BLaER1 treated with 17β-estradiol and CSF1 and Interleukin-3, amounts not matched to agents 10 nM and 100 nM (cell line): ENCODE data around the gene NEDD4L.
"Not testable (repeated sequence)": the region's sequence is repeated elsewhere in the genome, so short reads cannot be mapped to it uniquely, and the experiment has no call there.

Source experiments
- H3K27ac ChIP-seq, 11 experiments: shearing (Covaris generic); formaldehyde crosslinking; 2 replicates each; pipeline ENCODE4 v1.8.1; 2022
- H3K27me3 ChIP-seq, 11 experiments: shearing (Covaris generic); formaldehyde crosslinking; 2 replicates each; pipeline ENCODE4 v1.8.1; 2022
- H3K36me3 ChIP-seq, 11 experiments: shearing (Covaris generic); formaldehyde crosslinking; 2 replicates each; pipeline ENCODE4 v1.8.1; 2022
- H3K4me1 ChIP-seq, 10 experiments: shearing (Covaris generic); formaldehyde crosslinking; 2 replicates each; pipeline ENCODE4 v1.8.1; 2022
- H3K4me2 ChIP-seq, 11 experiments: shearing (Covaris generic); formaldehyde crosslinking; 2 replicates each; pipeline ENCODE4 v1.8.1; 2022
- H3K4me3 ChIP-seq, 10 experiments: shearing (Covaris generic); formaldehyde crosslinking; 2 replicates each; pipeline ENCODE4 v1.8.1; 2022
- H3K9ac ChIP-seq, 11 experiments: shearing (Covaris generic); formaldehyde crosslinking; 2 replicates each; pipeline ENCODE4 v1.8.1; 2022
- H3K9me3 ChIP-seq, 11 experiments: shearing (Covaris generic); formaldehyde crosslinking; replicated peaks in 1 of 11; 2 replicates each; pipeline ENCODE4 v1.8.1; 2022
- H4K20me1 ChIP-seq, 11 experiments: shearing (Covaris generic); formaldehyde crosslinking; 2 replicates each; pipeline ENCODE4 v1.8.1; 2022
- Cebpa-rat ChIP-seq, 11 experiments: shearing (Covaris generic); IDR thresholded peaks; 2 replicates each; pipeline ENCODE4 v1.8.1; 2022

The NEDD4L gene

GRCh38 chr18:58043491-58044369 is at the start of gene NEDD4L:
TSS of gene NEDD4L (plus strand) at chr18:58044226. CDS start at chr18:58044661, 435 bp downstream.
- peaks cover 0 to 43% (median 11%) of the 10 kb centered on the region in 11 experiments; a peak in 13 of 22 replicates for H4K20me1 ChIP-seq
- peak within 1 kb of the TSS in 10 of 11 experiments; percentile 62 to 89 (median 80); a peak in 20 of 22 replicates for H3K27ac ChIP-seq
- no peak for TF ChIP-seq Cebpa-rat (IDR thresholded peaks at IDR 0.05)
- H3K9me3 ChIP-seq: no peaks in the 10 kb centered on the region
- H3K36me3 ChIP-seq: no peaks in the 10 kb centered on the region
- H3K4me1 ChIP-seq: peaks cover 20 to 46% (median 36%) of the 10 kb centered on the region in 10 experiments
- peak within 1 kb of the TSS; percentile 83 to 99 (median 96) for H3K4me2 ChIP-seq
- H3K9ac ChIP-seq: peak within 1 kb of the TSS; percentile 78 to 94 (median 83)
- H3K4me3 ChIP-seq: peak within 1 kb of the TSS; percentile 79 to 99 (median 97)
- H3K27me3 ChIP-seq: no peaks in the 10 kb centered on the region; a peak in 1 of 22 replicates

DNA sequence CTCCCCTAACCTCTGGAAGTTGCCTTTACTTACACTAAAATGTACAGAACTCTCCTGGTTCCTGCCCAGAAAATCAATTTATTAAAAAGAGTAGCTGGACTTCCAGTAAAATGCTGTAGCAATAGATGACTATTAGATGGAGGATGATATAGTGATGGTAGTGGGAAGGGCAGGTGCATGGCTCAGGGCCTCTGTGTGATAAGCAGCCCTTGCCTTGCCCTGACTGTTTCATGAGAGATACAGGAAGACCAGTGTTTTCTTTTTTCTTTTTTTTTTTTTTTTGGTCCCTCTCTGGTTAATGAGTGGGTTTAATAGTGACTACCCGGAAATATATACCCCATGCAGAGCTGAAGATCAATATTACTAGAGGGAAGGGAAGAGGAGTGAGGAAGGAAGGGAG is 48.7 kb upstream of the NEDD4L start:
- Histone ChIP-seq H3K4me2 (peak overlapping the region in 8 of 11 experiments; percentile 15 to 53 (median 31); a peak in 10 of 22 replicates), H3K27ac (no peak overlapping the region), H3K27me3 (no peaks in the 10 kb centered on the region), H3K36me3 (no peaks in the 10 kb centered on the region), H3K9ac (no peak overlapping the region), H4K20me1 (no peaks in the 10 kb centered on the region), H3K9me3 (no peaks in the 10 kb centered on the region), H3K4me1 (peaks cover 0 to 13% (median 4%) of the 10 kb centered on the region in 10 experiments; a peak in 9 of 20 replicates), H3K4me3 (no peak overlapping the region)
- TF ChIP-seq Cebpa-rat (IDR thresholded peaks at IDR 0.05): no peak

DNA sequence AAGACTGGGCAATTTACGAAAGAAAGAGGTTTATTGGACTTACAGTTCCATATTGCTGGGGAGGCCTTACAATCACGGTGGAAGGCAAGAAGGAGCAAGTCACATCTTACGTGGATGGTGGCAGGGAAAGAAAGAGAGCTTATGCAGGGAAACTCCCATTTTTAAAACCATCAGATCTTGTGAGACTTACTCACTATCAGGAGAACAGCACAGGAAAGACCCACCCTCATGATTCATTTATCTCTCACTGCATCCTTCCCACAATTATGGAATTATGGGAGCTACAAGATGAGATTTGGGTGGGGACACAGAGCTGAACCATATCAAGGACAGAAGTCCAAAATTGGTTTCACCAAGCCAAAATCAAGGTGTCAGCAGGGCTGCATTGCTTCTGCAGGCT is 47.1 kb upstream of the NEDD4L start:
- not testable (repeated sequence) for H3K9me3 ChIP-seq, H3K4me2 ChIP-seq, H4K20me1 ChIP-seq, H3K27ac ChIP-seq, H3K9ac ChIP-seq, H3K36me3 ChIP-seq, H3K27me3 ChIP-seq, H3K4me3 ChIP-seq
- peaks cover 0 to 13% (median 4%) of the 10 kb centered on the region in 10 experiments; a peak in 9 of 20 replicates for H3K4me1 ChIP-seq

GRCh38 chr18:57997820-57998219 is 46.2 kb upstream of the NEDD4L start:
- H3K9ac ChIP-seq: no peak overlapping the region
- H3K4me1 ChIP-seq: peaks cover 0 to 13% (median 4%) of the 10 kb centered on the region in 10 experiments; a peak in 9 of 20 replicates
- H3K27ac ChIP-seq: no peak overlapping the region
- no peak for TF ChIP-seq Cebpa-rat (IDR thresholded peaks at IDR 0.05)
- no peak overlapping the region for H3K4me3 ChIP-seq
- no peaks in the 10 kb centered on the region for H4K20me1 ChIP-seq
- H3K4me2 ChIP-seq: no peak overlapping the region
- no peaks in the 10 kb centered on the region for H3K9me3 ChIP-seq
- H3K27me3 ChIP-seq: no peaks in the 10 kb centered on the region
- no peaks in the 10 kb centered on the region for H3K36me3 ChIP-seq

GRCh38 chr18:57998461-57998860 is 45.6 kb upstream of the NEDD4L start:
- no peaks in the 10 kb centered on the region for H3K36me3 ChIP-seq
- no peaks in the 10 kb centered on the region for H4K20me1 ChIP-seq
- TF ChIP-seq Cebpa-rat (IDR thresholded peaks at IDR 0.05): no peak
- no peaks in the 10 kb centered on the region for H3K27me3 ChIP-seq
- H3K4me3 ChIP-seq: no peak overlapping the region
- H3K27ac ChIP-seq: no peak overlapping the region
- H3K4me2 ChIP-seq: no peak overlapping the region
- H3K4me1 ChIP-seq: peaks cover 0 to 13% (median 4%) of the 10 kb centered on the region in 10 experiments; a peak in 9 of 20 replicates
- H3K9me3 ChIP-seq: no peaks in the 10 kb centered on the region
- H3K9ac ChIP-seq: no peak overlapping the region

GRCh38 chr18:58004317-58004716 is 39.7 kb upstream of the NEDD4L start:
- Histone ChIP-seq H3K36me3 (no peaks in the 10 kb centered on the region), H3K27me3 (no peaks in the 10 kb centered on the region), H3K4me2 (no peak overlapping the region), H3K9me3 (no peaks in the 10 kb centered on the region), H3K4me3 (no peak overlapping the region), H3K27ac (no peak overlapping the region), H3K9ac (no peak overlapping the region), H4K20me1 (no peaks in the 10 kb centered on the region), H3K4me1 (0 out of 20 replicates have a peak, but pooled peaks cover 0 to 3% (median 0%) of the 10 kb centered on the region in 10 experiments)
- no peak for TF ChIP-seq Cebpa-rat (IDR thresholded peaks at IDR 0.05)

DNA sequence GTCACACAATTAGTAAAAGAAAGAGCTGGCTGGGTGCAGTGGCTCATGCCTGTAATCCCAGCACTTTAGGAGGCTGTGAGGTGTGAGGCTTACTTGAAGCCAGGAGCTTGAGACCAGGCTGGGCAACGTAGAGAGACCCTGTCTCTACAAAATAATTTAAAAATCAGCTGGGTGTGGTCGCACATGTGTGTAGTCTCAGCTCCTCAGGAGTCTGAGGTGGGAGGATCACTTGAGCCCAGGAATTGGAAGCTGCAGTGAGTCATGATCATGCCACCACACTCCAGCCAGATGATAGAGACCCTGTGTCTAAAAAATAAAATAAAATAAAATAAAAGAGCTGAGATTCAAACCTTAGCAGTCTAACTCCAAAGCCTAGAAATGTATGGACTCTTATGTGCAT is 39.0 kb upstream of the NEDD4L start:
- H3K9me3 ChIP-seq: no peaks in the 10 kb centered on the region
- TF ChIP-seq Cebpa-rat (IDR thresholded peaks at IDR 0.05): no peak
- no peak overlapping the region for H3K4me2 ChIP-seq
- 0 out of 20 replicates have a peak, but pooled peaks cover 0 to 3% (median 0%) of the 10 kb centered on the region in 10 experiments for H3K4me1 ChIP-seq
- no peaks in the 10 kb centered on the region for H3K36me3 ChIP-seq
- no peak overlapping the region for H3K4me3 ChIP-seq
- H3K9ac ChIP-seq: no peak overlapping the region
- no peaks in the 10 kb centered on the region for H3K27me3 ChIP-seq
- H3K27ac ChIP-seq: no peak overlapping the region
- no peaks in the 10 kb centered on the region for H4K20me1 ChIP-seq

GRCh38 chr18:58005885-58006523 is 38.0 kb upstream of the NEDD4L start:
- Histone ChIP-seq H3K36me3 (no peaks in the 10 kb centered on the region), H3K4me3 (no peak overlapping the region), H3K4me1 (0 out of 20 replicates have a peak, but pooled peaks cover 0 to 3% (median 0%) of the 10 kb centered on the region in 10 experiments), H3K4me2 (no peak overlapping the region), H4K20me1 (no peaks in the 10 kb centered on the region), H3K9ac (no peak overlapping the region), H3K27me3 (no peaks in the 10 kb centered on the region), H3K9me3 (no peaks in the 10 kb centered on the region), H3K27ac (no peak overlapping the region)
- TF ChIP-seq Cebpa-rat (IDR thresholded peaks at IDR 0.05): no peak

- Histone ChIP-seq H3K9ac (no peak overlapping the region), H4K20me1 (no peaks in the 10 kb centered on the region), H3K4me3 (no peak overlapping the region), H3K4me1 (peaks cover 0 to 12% (median 4%) of the 10 kb centered on the region in 10 experiments; a peak in 7 of 20 replicates), H3K27ac (no peak overlapping the region), H3K27me3 (no peaks in the 10 kb centered on the region), H3K36me3 (no peaks in the 10 kb centered on the region), H3K4me2 (no peak overlapping the region), H3K9me3 (no peaks in the 10 kb centered on the region)
- no peak for TF ChIP-seq Cebpa-rat (IDR thresholded peaks at IDR 0.05)
Measured at GRCh38 chr18:58009166-58009565, 34.9 kb upstream of the NEDD4L start.
